GM18499 (cell line): ENCODE measurements around the gene TMEM220.
"Not testable (repeated sequence)": the region's sequence is repeated elsewhere in the genome, so short reads cannot be mapped to it uniquely, and the experiment has no call there.

ENCODE experiments used
- ATAC-seq: cut with Tn5 transposase; IDR thresholded peaks from one replicate; pipeline ENCODE4 v1.9.1; 2021; ENCODE audit warnings: moderate number of reproducible peaks; ENCODE audit not compliant: insufficient read depth, unreplicated experiment

Gene TMEM220

DNA sequence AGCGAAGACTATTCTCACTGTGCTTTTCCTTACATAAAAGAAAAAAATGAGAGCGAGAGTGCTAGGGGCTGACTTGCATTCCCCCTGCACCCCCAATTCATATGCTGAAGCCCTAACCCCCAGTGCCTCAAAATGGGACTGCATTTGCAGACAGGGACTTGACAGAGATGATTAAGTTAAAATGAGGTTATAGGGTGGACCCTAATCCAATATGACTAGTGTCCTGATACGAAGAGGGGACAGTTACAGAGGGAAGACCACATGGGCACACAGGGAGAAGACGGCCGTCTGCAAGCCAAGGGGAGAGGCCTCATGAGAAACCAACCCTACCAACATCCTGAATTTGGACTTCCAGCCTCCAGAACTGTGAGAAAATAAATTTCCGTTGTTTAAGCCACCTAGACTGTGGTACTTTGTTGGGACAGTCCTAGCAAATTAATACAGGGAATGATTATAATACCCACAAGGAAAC, 1.6 kb upstream of the TMEM220 start:
- ATAC-seq = no peak

DNA sequence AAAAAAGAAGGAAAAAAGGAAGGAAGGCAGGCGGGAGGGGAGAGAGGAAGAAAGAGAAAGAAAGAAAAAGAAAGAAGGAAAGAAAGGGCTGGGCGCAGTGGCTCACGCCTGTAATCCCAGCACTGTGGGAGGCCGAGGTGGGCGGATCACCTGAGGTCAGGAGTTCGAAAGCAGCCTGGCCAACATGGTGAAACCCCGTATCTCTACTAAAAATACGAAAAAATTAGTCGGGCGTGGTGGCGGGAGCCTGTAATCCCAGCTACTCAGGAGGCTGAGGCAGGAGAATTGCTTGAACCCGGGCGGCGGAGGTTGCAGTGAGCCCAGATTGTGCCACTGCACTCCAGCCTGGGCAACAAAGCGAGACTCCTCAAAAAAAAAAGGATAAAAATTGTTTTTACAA, 424 bp upstream of the TMEM220 start:
- not testable (repeated sequence) for ATAC-seq

DNA sequence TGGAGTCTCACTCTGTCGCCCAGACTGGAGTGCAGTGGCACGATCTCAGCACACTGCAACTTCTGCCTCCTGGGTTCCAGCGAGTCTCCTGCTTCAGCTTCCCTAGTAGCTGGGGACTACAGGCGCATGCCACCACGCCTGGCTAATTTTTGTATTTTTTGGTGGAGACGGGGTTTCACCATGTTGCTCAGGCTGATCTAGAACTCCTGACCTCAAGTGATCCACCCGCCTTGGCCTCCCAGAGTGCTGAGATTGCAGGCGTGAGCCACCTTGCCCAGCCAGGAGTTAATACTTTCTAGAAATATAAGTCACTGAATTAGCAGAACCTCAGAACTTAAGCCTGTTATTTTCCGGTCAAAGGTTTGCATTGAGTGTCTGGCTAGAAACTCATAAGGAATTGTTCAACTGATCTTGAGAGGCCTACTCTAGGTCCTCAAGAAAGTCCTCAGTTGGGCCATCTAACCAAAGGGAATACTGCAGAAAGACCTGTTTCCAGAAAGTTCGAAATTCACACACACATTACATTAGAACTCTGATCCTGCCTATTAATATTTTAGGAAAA, 1.4 kb downstream of the TMEM220 start:
- no peak for ATAC-seq

DNA sequence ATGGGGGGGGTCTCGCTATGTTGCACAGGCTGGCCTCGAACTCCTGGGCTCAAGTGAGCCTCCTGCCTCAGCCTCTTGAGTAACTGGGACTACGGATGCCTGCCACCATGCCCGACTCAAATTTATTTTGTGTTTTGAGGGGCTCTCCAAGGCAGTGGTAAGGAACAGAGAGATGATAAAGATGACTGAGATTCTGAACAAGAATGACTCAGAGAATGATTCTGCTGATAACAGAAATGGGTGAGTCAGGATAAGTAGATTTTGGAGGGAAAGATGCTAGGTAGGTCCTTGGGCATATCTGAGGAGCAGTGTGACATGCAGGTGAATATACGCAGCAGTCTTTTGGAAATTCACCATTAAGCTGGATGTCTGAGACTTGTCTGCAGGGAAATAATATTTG, 2.6 kb downstream of the TMEM220 start:
- no peak for ATAC-seq

DNA sequence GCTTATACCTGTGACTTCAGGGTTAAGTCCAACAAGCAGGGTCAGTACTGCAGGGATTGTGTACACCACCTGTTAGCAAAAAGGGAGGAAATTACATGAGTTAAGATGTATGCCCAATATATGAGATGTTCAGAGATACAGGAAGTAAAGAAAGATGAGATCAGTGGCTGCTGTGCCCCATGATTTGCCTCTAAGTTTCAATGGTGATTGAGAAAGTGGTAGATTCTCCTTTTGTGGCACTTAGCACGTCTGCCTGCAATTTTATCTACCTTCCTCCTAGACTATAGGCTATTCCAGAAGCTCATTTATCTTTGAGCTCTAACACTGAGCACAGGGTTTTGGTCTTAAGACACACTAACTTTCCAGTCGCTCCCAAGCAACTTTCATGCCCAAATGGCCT, 3.6 kb downstream of the TMEM220 start:
- no peak for ATAC-seq

DNA sequence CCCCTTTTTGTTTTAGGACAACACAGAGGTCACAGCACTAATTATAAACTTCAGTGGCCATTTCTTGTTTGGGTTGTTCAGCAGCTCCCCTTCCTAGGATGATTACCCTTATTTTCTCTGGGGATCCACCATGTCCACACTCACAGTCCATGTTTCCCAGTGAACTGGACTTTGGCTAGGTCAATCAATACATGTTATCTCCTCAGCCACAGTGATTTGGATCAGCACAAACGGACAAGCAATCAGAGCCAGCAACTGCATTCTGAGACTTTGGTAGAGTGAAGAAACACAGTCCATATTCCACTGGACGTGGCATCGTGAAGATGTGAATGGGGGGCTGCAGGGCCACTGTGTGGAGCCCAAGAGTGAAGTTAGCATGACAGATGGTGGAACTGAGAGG, 4.6 kb downstream of the TMEM220 start:
- ATAC-seq = no peak

DNA sequence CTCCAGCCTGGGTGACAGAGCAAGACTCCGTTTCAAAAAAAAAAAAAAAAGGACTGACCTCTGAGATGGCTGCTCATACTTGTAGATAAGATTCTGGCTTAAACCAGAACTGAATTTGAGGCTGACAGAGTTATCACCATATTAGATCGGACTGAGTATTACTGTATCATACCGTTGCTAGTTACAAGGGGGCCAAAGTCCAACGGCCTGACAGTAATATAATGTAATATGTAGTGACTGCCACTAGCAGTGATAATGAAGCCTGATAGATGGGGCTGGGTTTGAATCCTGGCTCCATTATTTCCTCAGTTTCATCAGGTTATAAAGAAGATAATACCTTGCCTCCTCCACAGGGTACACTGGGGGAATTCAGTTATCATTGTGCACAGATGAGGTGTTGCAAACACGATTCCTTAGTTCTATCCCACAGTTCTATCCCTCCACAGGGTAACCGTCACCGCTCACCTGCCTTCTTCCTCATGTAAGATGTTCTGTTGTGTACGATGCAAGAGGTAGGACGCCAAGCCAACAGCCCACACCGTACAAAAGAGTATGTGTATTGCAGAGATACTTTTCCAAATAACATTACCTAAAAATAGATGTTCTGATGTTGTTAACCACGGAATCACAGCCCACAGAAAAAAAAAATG, 5.2 kb downstream of the TMEM220 start:
- ATAC-seq = no peak

DNA sequence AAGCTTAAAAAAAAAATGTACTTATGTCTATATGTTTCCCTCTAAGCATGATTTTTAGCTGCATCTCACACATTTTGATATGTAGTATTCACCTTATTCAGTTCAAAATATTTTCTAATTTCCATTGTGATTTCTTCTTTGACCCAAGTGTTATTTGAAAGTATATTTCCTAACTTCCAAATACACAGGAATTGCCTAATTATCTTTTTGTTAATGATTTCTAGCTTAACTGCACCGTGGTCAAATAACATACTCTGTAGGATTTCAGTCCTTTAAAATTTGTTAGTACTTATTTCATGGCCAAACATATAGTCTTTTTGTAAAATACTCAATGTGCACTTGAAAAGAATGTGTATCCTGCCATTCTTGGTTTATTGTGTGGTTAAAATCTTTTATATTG, 11.3 kb downstream of the TMEM220 start:
- ATAC-seq = no peak

DNA sequence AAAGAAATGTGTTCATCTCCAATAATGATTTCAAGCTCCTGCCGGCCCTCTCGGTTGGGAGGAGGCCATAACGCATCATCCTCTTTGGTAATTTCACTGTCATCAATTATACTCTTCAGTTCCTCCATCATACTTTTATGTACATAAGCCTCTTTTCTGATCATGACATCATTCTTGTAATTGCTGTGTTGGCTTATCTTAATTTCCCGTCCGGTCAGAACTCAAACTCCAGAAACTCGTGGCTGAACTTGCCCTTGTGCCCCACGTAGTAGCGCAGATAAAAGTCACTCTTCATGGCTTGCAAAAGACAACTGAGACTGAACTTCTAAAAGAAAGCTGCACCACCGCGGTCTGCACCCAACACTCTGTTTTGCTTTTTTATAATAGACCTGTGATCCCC, 13.6 kb downstream of the TMEM220 start:
- ATAC-seq = no peak

DNA sequence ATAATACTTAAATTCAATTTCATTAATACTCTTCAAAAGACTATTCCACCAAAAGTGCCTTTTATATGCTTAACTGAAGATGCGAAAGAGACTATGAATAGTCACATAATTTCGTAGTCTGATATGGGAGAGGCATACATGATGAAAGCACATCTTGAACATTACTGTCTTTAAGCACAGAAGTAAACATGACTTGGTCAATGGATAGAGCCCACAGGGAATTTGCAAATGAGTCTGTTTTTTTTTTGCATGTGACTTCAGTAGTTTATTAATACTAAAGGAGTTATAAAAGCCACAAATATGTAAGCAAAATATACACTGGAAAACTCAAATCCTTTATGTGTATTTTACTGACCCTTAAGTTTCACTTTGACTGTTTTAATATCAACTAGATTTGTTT, 16.5 kb downstream of the TMEM220 start:
- no peak for ATAC-seq

DNA sequence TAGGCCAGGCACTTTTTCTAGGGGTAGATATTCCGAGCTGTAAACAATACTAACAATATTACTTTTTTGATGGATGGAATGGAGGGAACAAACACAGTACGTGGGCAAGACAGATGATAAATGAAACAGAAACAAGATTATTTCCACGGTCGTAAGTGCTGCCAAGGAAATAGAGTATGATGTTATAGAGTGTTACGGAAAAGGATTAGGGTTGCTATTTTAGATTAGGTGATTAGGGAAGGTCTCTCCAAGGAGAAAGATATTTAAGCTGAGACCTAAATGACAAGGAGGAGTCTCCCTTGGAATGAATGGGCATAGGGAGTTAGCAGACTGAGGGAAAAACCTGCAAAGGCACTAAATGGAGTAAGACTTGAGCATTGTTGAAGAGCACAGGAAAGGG, 24.1 kb downstream of the TMEM220 start:
- no peak for ATAC-seq

DNA sequence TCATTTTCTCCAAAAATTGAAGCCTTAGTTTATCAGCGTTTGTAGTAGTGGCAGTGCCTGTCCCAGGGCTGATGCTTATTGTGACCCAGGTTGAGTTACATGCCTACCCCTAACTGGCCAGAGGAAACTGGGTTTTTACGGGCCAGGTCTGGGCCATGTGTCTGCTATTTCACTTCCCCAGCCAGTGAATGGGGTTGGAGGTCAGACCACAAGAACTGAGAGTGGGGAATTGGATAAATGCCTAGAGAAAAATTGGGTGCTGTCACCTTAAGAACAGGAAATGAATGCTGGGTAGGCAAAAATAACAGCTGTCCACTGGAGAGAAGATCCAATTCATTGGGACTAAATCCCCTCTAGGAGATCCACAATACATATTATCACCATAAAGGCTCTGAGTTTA, 27.2 kb downstream of the TMEM220 start:
- no peak for ATAC-seq

DNA sequence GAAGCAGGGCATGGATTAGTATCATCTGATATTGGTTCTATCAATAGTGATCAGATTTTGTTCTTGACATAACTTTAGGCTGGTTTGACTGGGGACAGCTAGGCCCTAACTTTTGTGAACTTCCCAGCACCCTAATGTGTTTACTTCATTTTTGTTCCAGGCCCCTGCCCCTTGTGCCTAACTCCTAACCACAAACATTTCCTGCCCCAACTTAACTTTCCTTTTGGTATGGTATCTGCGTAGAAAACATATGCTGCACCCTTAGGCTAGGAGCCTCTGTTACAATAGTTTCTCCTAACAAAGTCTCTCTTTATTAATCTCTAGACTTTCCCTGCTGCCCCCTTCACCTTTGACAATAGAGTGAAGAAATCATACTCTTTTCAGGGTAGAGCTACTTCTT, 30.0 kb downstream of the TMEM220 start:
- ATAC-seq = no peak

DNA sequence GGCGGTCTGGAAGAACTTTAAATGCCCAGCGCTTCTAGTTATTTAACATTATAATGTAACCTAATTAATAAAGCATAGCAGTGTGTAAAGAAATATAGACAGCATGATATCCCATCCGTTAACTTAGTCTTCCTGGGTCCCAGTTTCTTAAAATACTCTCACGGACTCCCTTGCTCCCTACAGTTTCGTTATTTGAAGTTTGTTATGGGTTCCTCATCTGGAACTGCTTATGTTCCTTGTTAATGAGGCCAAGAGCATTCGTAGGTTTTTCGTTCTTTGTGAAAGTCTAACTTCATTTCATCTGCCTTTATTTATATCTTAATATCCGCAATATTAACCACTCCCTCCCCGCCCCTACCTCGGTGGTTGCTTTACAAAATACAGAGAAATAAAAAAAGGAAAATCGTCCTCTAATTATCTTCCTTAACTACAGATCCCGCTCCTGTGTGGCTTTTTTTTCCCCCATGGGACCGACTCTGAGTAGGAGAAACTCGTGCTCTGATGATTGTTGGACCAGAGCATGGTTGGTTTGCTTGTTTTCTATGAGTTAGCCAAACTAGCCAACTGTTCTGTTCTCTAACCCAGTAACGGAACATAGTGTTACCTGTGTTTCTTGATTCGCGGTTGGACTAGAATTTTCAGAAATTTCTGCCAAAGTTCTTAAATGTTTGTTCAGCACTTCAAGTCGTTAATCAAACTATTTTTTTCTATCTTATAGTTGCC, 31.6 kb downstream of the TMEM220 start:
- no peak for ATAC-seq

DNA sequence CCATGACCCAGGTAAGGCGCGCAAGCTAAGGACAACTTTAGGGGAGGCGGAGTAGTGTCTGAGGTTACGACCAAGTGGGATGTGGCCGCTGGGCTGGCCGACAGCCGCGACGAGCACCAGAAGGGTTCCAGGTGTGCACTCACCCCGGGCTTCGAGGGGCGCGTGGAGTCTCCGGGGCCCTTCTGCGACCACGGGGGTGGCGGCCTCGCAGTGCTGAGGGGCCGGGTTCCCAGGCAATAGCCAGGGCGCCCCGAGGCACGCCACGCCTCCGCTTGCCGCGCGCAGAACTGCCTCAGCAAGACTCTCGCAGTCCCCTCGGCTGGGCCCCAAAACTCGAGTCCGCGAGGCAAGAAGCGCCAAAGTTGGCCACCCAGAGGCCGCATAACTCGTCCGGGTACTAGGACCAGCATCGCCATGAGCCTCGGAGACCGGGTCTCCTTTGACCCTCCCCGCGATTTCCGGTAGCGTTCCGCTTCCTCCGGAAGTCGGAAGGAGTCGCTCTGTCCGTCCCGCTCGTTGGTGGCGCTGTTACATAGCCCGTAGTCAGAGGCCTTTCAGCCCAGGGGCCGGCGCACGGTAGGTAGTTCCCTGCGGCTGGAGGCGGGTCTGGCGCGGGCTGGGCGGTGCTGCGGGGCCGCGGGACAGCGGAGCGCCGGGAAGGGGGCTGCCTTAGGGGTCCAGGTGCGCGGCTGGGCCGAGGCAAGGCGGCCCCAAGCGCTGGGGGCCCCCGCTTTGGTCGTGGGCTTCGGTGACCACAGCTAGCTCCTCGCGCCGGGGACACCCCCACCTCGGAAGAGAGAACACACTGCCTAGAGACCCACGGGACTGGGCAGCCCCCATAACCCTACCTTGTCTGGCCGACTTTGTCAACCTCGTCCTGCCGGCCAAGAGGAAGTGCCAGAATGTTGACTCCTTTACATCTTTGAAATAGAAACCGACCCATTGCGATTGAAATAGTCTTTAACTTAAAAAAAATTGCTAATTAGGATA, 32.4 kb downstream of the TMEM220 start, which contains the start of the genes ADPRM and SCO1:
Gene ADPRM, plus strand, starts transcription at position 503 of the 990 bp plus-strand sequence. CDS start 7,333 bp downstream, outside the sequence.
Gene SCO1, minus strand, starts transcription at position 442 of the 990 bp plus-strand sequence. Its CDS starts 26 bp downstream, at position 416.
- peak; percentile 88 for ATAC-seq

DNA sequence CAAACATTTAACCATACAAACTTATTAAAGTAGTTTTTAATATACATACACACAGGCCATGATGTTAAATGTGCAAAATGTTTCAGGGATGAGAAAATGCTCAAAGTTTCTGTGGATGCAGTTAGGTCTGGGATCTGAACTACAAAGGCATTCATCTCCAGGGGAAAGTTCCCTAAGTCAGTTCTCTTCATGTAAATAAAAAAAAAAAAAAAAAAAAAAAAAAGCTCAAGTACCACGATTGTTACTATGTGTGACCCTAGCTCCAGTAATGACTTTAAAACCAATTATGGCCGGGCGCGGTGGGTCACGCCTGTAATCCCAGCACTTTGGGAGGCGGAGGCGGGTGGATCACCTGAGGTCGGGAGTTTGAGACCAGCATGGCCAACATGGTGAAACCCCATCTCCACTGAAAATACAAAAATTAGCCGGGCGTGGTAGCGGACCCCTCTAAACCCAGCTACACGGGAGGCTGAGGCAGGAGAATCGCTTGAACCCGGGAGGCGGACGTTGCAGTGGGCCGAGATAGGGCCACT, 33.9 kb downstream of the TMEM220 start:
- ATAC-seq = not testable (repeated sequence)

DNA sequence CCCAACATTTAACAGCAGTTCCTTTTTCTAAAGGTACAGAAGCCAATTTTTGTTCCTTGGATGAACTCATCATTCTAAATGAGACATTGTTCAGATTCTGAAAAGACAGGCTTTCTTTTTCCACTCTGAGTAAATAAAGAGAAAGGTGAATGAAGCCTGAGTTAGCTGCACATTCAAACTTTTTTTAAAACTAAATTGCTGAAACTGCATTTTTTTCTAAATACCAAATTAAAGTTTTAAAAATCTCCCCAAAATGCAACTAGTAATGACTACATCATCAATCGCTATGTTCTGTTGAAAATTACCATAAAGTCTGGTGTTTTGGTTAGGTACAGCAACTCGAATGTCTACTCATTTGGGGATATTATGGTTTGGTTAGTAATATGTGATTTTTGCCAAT, 42.3 kb downstream of the TMEM220 start:
- no peak for ATAC-seq

DNA sequence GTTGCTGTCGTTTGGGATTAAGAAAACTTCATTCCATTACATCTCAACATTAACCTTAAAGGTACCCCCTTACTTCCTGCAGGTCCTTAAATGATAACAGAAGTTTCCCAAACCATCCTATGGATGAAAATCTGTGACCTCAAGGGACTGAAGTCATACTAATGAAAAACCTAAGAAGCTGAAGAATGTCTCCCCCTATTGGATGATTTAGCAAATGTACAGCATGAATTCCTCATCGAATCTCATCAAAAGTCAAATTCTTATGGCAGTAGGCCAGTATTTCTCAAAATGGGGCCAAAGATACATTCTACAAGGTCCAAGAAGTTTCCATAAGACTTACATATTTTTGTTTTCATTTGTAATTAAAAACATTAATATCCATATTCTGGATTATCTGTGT, 46.0 kb downstream of the TMEM220 start:
- no peak for ATAC-seq

DNA sequence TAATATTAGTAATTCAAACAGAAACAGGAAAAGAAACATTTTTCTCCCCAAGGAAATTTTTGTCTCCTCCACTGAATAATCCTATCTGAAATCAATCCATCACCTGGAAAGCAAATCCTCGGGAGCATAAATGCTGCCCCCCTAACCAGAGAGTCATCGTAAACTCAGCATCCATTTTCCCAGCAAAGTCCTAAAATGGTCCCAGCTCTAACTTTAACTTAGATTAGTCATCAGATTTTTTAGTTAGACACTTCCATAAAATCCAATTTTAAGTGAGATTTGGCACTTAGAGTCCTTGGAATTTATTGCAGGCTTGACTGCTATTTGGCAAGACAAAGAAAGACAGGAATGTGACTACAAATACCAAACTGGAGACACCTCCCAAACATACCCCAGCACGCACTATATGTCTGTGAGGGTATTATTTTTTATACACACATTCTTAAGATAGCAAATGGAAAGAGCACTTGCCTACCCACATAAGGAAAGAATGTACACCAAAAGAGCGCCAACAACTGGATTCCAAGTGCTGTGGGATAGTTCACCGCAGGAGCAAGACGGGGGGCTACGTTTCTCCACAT, 47.9 kb downstream of the TMEM220 start:
- no peak for ATAC-seq

DNA sequence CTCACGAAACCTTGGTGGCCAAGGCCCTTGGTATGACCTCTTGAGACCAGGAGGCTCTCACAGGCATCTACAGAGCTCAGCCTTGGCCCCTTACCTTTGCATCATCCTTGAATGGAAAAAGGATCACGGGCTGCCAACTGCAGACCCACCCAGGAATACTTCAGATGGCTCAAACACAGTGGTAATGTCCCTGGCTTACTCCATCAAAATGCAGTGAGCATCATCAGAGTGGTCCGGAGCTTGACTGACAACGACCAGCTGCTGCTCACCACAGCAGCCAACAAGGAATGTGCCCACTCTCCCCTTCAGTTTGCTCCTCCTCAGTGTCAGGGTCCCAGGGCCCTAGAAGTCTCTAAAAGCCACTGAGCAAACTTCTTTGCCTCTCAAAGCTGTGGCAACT, 55.1 kb downstream of the TMEM220 start:
- no peak for ATAC-seq
